GDM1 (cell line): ENCODE data around the gene CDKN2C.
"Not testable (repeated sequence)": the region's sequence is repeated elsewhere in the genome, so short reads cannot be mapped to it uniquely, and the experiment has no call there.

Experiments used
- DNase-seq: peaks from one replicate; lab custom pipeline; 2025; lab: John Stamatoyannopoulos, UW

The CDKN2C gene

GRCh38 chr1:50979937-50980336 is 9.9 kb downstream of the CDKN2C start:
- no peak for DNase-seq

- no peak for DNase-seq
Measured at GRCh38 chr1:50980505-50980904, 10.5 kb downstream of the CDKN2C start.

GRCh38 chr1:50981741-50982140 is 11.7 kb downstream of the CDKN2C start:
- DNase-seq: no peak

- DNase-seq: no peak
Measured at GRCh38 chr1:50982611-50983010, 12.6 kb downstream of the CDKN2C start.

- no peak for DNase-seq
Measured at GRCh38 chr1:50983219-50983802, 13.3 kb downstream of the CDKN2C start.

GRCh38 chr1:50985094-50985493 is 15.0 kb downstream of the CDKN2C start:
- DNase-seq: no peak

- DNase-seq: no peak
Measured at GRCh38 chr1:50986653-50987052, 16.6 kb downstream of the CDKN2C start.

GRCh38 chr1:50989694-50990093 is 19.6 kb downstream of the CDKN2C start:
- no peak for DNase-seq

GRCh38 chr1:50992532-50993318 is 22.7 kb downstream of the CDKN2C start:
- no peak for DNase-seq

GRCh38 chr1:50993645-50994044 is 23.6 kb downstream of the CDKN2C start:
- no peak for DNase-seq

GRCh38 chr1:50994997-50995396 is 25.0 kb downstream of the CDKN2C start:
- no peak for DNase-seq

GRCh38 chr1:50995651-50996050 is 25.6 kb downstream of the CDKN2C start:
- no peak for DNase-seq

- no peak for DNase-seq
Measured at GRCh38 chr1:50996083-50996482, 26.0 kb downstream of the CDKN2C start.

- DNase-seq: not testable (repeated sequence)
Measured at GRCh38 chr1:50999375-50999774, 29.3 kb downstream of the CDKN2C start.

GRCh38 chr1:51000160-51000559 is 30.1 kb downstream of the CDKN2C start:
- DNase-seq: no peak

GRCh38 chr1:51000651-51001050 is 30.6 kb downstream of the CDKN2C start:
- DNase-seq: no peak

- DNase-seq: no peak
Measured at GRCh38 chr1:51002516-51002915, 32.5 kb downstream of the CDKN2C start.

GRCh38 chr1:51005549-51005948 is 35.5 kb downstream of the CDKN2C start:
- not testable (repeated sequence) for DNase-seq

GRCh38 chr1:51009381-51009780 is 39.3 kb downstream of the CDKN2C start:
- no peak for DNase-seq

- DNase-seq: no peak
Measured at GRCh38 chr1:51014878-51015277, 44.8 kb downstream of the CDKN2C start.

- DNase-seq: no peak
Measured at GRCh38 chr1:51019811-51020210, 49.8 kb downstream of the CDKN2C start.
